Upper lobe of left lung (tissue), 6 donors: ENCODE measurements around the gene ORAI2. TPM values are rescaled to one million over a fixed set of nuclear protein-coding genes. Genes with fewer than 3 reads are reported as not detected.

Experiments
- ATAC-seq, 2 donors: fragments of 200-7000 bp; cut with Tn5 transposase; one replicate each; pipeline ENCODE4 v1.9.1; 2022; ENCODE audit warnings: mild to moderate bottlenecking in 2 of 2, moderate library complexity in 2 of 2; ENCODE audit not compliant: low FRiP score in 2 of 2
- DNase-seq, 2 donors: peaks; one replicate each; pipeline ENCODE4 v3.0.0-alpha.2; 2019 to 2020
- H3K27ac ChIP-seq, 4 donors: fragments of 200-600 bp; sonication (generic); one replicate each; pipeline ENCODE4 v1.5.1; 2016 to 2019
- H3K27me3 ChIP-seq, 4 donors: fragments of 200-600 bp; sonication (generic); one replicate each; pipeline ENCODE4 v1.5.1; 2017 to 2019
- H3K36me3 ChIP-seq, 4 donors: fragments of 200-600 bp; sonication (generic); one replicate each; pipeline ENCODE4 v1.5.1; 2016 to 2019
- H3K4me1 ChIP-seq, 4 donors: fragments of 200-600 bp; sonication (generic); one replicate each; pipeline ENCODE4 v1.5.1; 2018 to 2019
- H3K4me3 ChIP-seq, 4 donors: fragments of 200-600 bp; sonication (generic); one replicate each; pipeline ENCODE4 v1.5.1; 2017 to 2019; ENCODE audit warnings: mild to moderate bottlenecking in 2 of 4, moderate library complexity in 1 of 4
- H3K9me3 ChIP-seq, 4 donors: fragments of 200-600 bp; sonication (generic); one replicate each; pipeline ENCODE4 v1.5.1; 2018 to 2019
- CTCF ChIP-seq, 6 experiments: fragments of 450-650 bp in 4 of 6; fragments of 200-600 bp in 2 of 6; sonication (generic) in 2 of 6; IDR thresholded peaks; one replicate each; pipeline ENCODE4 v1.5.1; 2016 to 2019; ENCODE audit warnings: antibody characterized with exemption in 6 of 6
- EP300 ChIP-seq, 4 donors: sonication (generic); formaldehyde crosslinking; IDR thresholded peaks; one replicate each; pipeline ENCODE4 v1.5.1; 2017; ENCODE audit warnings: antibody characterized with exemption in 4 of 4, control low read depth in 2 of 4
- POLR2A ChIP-seq, 4 donors: fragments of 450-650 bp; IDR thresholded peaks; one replicate each; pipeline ENCODE4 v1.5.1; 2016 to 2017; ENCODE audit warnings: antibody characterized with exemption in 4 of 4, mild to moderate bottlenecking in 2 of 4
- POLR2AphosphoS5 ChIP-seq, 2 donors: sonication (generic); formaldehyde crosslinking; IDR thresholded peaks; one replicate each; pipeline ENCODE4 v1.5.1; 2017; ENCODE audit warnings: antibody characterized with exemption in 2 of 2
- WGBS, 2 donors: methylation state at CpG; one replicate each; pipeline ENCODE4 v1.1.5; 2017 to 2018; 5-methylcytosine and 5-hydroxymethylcytosine counted together
- total RNA-seq, 6 donors: library from RNA; depleted of rRNA in 4 of 6; stranded (reverse); fragments of >200 nt in 4 of 6; gene quantifications; one replicate each; pipeline versions ENCODE4 v1.1.0 to v1.2.1, GENCODE V29; 2016 to 2021
- donor health status: DM: no; HTN: no; CAD: no; lungs with moderate emphysema.
- donor health status: DM: no; HTN: yes; CAD: no; lungs with severe emphysema.

ORAI2 gene
- total RNA-seq, 6 donors from 2014 or later: 9.4 to 35.2 (median 30.5) TPM

- DNase-seq: peak in 1 of 2 donors; percentile 46
- Histone ChIP-seq H3K9me3 (no peaks in the 10 kb centered on the region), H3K27ac (peak overlapping the region; percentile 71 to 94 (median 88)), H3K27me3 (no peaks in the 10 kb centered on the region), H3K4me3 (no peak overlapping the region), H3K36me3 (peaks cover 0 to 10% (median 0%) of the 10 kb centered on the region in 4 donors), H3K4me1 (peaks cover 22 to 58% (median 29%) of the 10 kb centered on the region in 4 donors)
- 49 to 55% methylated on average over 5 to 16 of the region's 17 CpGs for WGBS, 2 donors
- no peak for ATAC-seq
- TF ChIP-seq CTCF (IDR thresholded peaks at IDR 0.05) (no peak), EP300 (IDR thresholded peaks at IDR 0.05) (no peak), POLR2A (IDR thresholded peaks at IDR 0.05) (no peak), POLR2AphosphoS5 (IDR thresholded peaks at IDR 0.05) (no peak)
Measured at GRCh38 chr7:102431617-102432298, 1.6 kb upstream of the ORAI2 start.

GRCh38 chr7:102432442-102433218, 745 bp upstream of the ORAI2 start:
- 35 to 42% methylated on average over 23 of the region's 27 CpGs for WGBS, 2 donors
- H3K4me3 ChIP-seq: peak overlapping the region; percentile 73 to 98 (median 90)
- no peak for DNase-seq
- H3K36me3 ChIP-seq: peaks cover 0 to 12% (median 0%) of the 10 kb centered on the region in 4 donors
- no peaks in the 10 kb centered on the region for H3K27me3 ChIP-seq
- H3K4me1 ChIP-seq: peaks cover 22 to 50% (median 27%) of the 10 kb centered on the region in 4 donors
- H3K27ac ChIP-seq: peak overlapping the region; percentile 80 to 94 (median 88)
- no peaks in the 10 kb centered on the region for H3K9me3 ChIP-seq
- ATAC-seq: peak in 1 of 2 donors; percentile 18
- TF ChIP-seq EP300 (IDR thresholded peaks at IDR 0.05) (no peak), CTCF (IDR thresholded peaks at IDR 0.05) (no peak), POLR2AphosphoS5 (IDR thresholded peaks at IDR 0.05) (no peak), POLR2A (IDR thresholded peaks at IDR 0.05) (no peak)

GRCh38 chr7:102434039-102434486, 688 bp downstream of the ORAI2 start:
- TF ChIP-seq POLR2A (IDR thresholded peaks at IDR 0.05) (no peak), EP300 (IDR thresholded peaks at IDR 0.05) (no peak), POLR2AphosphoS5 (IDR thresholded peaks at IDR 0.05) (no peak), CTCF (IDR thresholded peaks at IDR 0.05) (no peak)
- peaks cover 0 to 17% (median 2%) of the 10 kb centered on the region in 4 donors for H3K36me3 ChIP-seq
- 31 to 34% methylated on average over 9 of the region's 9 CpGs for WGBS, 2 donors
- H3K9me3 ChIP-seq: no peaks in the 10 kb centered on the region
- peaks cover 22 to 50% (median 27%) of the 10 kb centered on the region in 4 donors for H3K4me1 ChIP-seq
- DNase-seq (peak in 1 of 2 donors; percentile 36), ATAC-seq (peak in 1 of 2 donors; percentile 3)
- no peaks in the 10 kb centered on the region for H3K27me3 ChIP-seq
- H3K4me3 ChIP-seq: peak overlapping the region; percentile 77 to 98 (median 90)
- H3K27ac ChIP-seq: peak overlapping the region; percentile 80 to 94 (median 89)

GRCh38 chr7:102436118-102436517, 2.7 kb downstream of the ORAI2 start:
- 94 to 96% methylated on average over 10 of the region's 10 CpGs for WGBS, 2 donors
- Histone ChIP-seq H3K4me3 (no peak overlapping the region), H3K4me1 (peaks cover 24 to 43% (median 27%) of the 10 kb centered on the region in 4 donors), H3K27me3 (no peaks in the 10 kb centered on the region), H3K36me3 (peaks cover 0 to 27% (median 7%) of the 10 kb centered on the region in 4 donors), H3K27ac (no peak overlapping the region), H3K9me3 (no peaks in the 10 kb centered on the region)
- DNase-seq: no peak
- no peak for ATAC-seq
- TF ChIP-seq CTCF (IDR thresholded peaks at IDR 0.05): no peak
- no peak for TF ChIP-seq POLR2A (IDR thresholded peaks at IDR 0.05)
- no peak for TF ChIP-seq EP300 (IDR thresholded peaks at IDR 0.05)
- TF ChIP-seq POLR2AphosphoS5 (IDR thresholded peaks at IDR 0.05): no peak
